Myocyte (in vitro differentiated cells): Measurements from ENCODE around the gene KRTAP4-3. TPM values are rescaled to one million over a fixed set of nuclear protein-coding genes. Genes with fewer than 3 reads are reported as not detected.
"Not testable (repeated sequence)": the region's sequence is repeated elsewhere in the genome, so short reads cannot be mapped to it uniquely, and the experiment has no call there.

Experiments used
- DNase-seq: peaks from one replicate; pipeline ENCODE4 v3.0.0-alpha.2; 2012; ENCODE audit warnings: low read depth
- polyA plus RNA-seq: library from polyadenylated mRNA; unstranded; fragments of >200 nt; gene quantifications from one replicate; pipeline ENCODE4 v1.2.1, GENCODE V29; 2012; ENCODE audit warnings: missing spikeins
- total RNA-seq: library from RNA; depleted of rRNA; stranded (reverse); fragments of >200 nt; gene quantifications from 2 replicates; pipeline ENCODE4 v1.2.3, GENCODE V29; 2014

KRTAP4-3 gene
- total RNA-seq, result not detected in 2 replicates
- polyA plus RNA-seq, result not detected

DNA sequence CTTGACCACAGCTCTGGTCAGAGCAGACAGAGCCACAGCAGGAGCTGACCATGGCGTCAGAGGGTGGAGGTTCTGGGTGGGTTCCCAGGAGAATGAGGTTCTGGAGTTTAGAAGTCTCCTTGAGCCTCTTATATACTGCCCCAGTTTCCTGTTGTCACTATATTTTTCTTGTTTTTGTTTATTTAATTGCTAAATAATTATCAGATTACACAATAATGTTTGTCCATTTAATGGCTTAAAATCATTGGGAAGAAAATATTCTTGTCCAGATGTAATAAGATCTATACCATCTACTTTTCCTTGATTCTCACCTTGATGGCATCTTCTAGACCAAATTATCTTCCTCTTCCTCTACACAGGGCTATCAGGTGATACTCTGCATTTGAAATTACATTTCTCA is at the start of gene KRTAP4-3:
TSS of gene KRTAP4-3 (minus strand) at position 101 of the 400 bp plus-strand sequence. CDS start at position 52, 49 bp downstream.
- DNase-seq, result no peak

DNA sequence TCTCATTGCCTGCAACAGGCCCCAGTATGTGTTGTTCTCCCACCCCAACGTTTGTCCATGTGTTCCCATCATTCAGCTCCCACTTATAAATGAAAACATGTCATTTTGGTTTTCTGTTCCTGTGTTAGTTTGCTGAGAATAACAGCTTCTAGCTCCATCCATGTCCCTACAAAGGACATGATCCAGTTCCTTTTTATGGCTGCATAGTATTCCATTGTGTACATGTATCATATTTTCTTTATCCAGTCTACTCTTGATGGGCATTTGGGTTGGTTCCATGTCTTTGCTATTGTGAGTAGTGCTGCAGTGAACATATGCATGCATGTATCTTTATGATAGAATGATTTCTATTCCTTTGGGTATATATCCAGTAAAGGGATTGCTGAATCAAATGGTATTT is 47.7 kb upstream of the KRTAP4-3 start:
- DNase-seq, result no peak

DNA sequence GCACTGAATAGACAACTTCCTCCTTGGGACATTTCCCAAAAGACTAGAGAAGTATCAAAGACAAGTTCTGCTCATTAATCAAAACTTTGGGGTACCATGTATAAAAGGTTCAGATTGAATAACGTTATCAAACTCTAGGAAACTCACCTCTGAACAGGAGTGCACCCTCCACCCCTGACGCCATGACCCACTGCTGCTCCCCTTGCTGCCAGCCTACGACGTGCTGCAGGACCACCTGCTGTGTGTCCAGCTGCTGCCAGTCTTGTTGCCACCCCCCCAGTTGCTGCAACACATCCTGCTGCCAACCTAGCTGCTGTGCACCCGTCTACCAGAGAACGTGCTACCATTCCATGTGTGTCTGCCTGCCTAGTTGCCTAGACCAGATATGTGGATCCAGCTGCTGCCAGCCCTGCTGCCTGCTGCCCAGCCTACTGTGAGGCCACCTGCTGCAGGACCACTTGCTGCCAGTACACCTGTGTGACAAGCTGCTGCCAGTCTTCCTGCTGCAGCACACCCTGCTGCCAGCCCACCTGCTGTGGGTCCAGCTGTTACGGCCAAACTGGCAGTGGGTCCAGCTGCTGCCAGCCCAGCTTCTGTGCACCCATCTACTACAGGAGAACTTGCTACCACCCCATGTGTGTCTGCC is 44.6 kb upstream of the KRTAP4-3 start:
- peak; percentile 31 for DNase-seq

DNA sequence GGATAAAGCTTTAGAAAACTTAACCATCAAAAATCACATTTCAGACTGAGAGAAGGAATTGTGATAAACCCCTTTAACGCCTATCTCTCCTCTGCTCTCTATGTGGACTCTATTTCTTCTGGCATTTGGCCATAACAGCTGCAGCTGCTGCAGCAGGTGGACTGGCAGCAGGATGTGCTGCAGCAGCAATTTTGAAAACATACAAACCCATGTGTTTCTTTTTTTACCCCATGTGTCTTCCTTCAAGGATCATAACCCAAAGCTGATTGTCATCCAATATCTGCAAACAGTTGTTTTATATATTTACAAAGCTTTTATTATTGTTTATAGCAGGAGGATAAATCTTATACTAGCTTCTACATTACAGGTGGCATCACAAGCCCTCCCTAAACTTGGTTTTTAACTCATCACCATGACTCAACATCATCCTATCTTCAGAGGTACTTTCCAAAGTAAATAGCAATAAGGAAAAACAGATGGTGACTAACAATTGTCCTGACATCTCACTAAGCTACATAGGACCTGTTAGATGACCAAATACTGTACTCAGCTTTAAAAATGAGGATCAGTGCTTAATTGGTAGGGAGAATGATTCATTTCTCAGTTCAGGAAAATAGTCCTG is 43.9 kb upstream of the KRTAP4-3 start:
- DNase-seq, result peak; percentile 56

DNA sequence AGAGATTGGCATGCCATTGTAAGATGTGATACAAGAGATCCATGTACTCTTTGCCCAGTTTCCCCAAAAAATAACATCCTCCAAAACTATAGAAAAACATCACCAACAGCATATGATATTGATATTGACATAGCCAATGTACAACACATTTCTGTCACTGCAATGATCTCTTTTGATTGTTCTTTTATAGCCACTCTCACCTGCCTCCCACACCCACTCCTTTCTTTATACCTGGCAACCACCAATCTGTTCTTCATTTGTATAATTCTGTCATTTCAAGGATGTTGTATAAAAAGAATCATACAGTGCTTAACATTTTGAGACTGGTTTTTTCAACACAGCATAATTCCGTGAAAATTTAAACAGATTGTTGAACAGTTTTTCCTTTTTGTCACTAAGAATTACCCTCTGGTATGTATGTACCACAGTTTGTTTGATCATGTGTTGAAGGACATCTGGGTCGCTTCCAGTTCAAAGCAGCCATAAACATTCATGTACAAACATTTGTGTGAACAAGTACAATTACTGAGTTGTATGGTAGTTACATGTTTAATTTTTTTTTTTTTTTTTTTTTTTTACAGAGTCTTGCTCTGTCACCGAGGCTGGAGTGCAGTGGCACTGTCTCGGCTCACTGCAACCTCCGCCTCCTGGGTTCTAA is 31.5 kb upstream of the KRTAP4-3 start:
- no peak for DNase-seq

DNA sequence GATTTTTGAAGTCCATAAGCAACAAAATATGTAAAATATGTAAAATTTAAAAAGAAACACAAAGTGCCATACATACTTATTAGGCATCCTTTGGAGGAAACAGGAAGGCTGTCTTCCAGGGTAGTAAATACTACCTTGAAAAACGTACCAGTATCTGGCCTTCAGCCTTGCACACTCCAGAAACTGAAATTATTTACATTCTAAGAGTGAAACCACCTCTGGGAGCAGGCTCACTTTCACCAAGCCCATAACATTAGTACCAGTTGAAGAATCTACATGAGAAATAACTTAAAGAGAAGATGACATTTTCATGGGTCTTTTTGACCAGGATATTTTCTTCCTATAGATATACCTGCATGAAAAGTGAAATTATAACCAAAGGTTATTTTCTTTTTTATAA is 28.0 kb upstream of the KRTAP4-3 start:
- DNase-seq, result no peak

DNA sequence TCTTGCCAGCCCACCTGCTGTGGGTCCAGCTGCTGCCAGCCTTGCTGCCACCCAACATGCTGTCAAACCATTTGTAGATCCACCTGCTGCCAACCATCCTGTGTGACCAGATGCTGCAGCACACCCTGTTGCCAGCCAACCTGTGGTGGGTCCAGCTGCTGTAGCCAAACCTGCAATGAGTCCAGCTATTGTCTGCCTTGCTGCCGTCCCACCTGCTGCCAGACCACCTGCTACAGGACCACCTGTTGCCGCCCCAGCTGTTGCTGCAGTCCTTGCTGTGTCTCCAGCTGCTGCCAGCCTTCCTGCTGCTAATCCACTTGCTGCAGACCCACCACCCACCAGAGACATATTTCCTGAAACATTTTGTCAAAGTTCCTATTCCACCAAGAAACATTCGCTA is 22.3 kb upstream of the KRTAP4-3 start:
- peak; percentile 22 for DNase-seq

DNA sequence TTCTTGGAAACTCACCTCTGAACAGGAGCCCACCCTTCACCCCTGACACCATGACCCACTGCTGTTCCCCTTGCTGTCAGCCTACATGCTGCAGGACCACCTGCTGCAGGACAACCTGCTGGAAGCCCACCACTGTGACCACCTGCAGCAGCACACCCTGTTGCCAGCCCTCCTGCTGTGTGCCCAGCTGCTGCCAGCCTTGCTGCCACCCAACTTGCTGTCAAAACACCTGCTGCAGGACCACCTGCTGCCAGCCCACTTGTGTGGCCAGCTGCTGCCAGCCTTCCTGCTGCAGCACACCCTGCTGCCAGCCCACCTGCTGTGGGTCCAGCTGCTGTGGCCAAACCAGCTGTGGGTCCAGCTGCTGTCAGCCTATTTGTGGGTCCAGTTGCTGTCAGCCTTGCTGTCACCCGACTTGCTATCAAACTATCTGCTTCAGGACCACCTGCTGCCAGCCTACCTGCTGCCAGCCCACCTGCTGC is 21.9 kb upstream of the KRTAP4-3 start, which contains the start of gene KRTAP9-1:
TSS of gene KRTAP9-1 (plus strand) at position 51 of the 482 bp plus-strand sequence. CDS start at position 51, 0 bp downstream.
- DNase-seq, result not testable (repeated sequence)

DNA sequence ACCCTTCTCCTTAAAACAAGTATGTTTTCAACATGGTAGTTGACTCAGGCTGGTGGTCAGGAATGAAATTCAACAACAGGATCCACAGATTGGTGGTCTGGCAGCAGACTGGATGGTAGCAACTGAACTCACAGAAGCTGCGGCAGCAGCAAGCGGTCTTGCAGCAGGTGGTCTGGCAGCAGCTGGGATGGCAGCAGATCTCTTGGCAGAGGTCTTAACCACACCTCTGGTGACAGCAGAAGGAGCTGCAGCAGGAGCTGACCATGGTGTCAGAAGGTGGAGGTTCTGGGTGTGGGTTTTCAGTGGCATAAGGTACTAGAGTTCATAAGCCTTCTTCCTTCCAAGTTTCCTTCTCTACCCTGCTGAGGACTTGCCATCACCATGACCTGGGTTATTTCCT is 18.9 kb upstream of the KRTAP4-3 start:
- DNase-seq, result peak; percentile 95

DNA sequence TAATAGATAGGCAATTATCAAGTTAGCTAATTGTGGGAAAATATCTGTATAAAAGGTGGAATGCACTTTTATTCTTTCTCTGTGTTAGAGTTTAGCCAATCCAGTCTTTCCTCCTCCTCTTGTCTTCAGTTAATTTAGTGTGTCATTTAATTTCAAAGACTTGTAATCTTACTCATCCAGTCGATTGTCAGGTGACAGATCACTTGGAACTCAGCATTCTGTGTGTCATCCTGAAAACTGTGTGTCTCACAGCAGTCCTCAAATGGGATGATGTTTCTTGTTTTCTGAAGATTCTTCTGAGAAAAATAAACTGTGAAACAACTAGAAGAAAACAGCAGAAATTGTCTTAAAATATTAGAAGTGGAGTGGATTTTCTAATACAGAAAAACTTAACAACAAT is 17.0 kb upstream of the KRTAP4-3 start:
- no peak for DNase-seq

DNA sequence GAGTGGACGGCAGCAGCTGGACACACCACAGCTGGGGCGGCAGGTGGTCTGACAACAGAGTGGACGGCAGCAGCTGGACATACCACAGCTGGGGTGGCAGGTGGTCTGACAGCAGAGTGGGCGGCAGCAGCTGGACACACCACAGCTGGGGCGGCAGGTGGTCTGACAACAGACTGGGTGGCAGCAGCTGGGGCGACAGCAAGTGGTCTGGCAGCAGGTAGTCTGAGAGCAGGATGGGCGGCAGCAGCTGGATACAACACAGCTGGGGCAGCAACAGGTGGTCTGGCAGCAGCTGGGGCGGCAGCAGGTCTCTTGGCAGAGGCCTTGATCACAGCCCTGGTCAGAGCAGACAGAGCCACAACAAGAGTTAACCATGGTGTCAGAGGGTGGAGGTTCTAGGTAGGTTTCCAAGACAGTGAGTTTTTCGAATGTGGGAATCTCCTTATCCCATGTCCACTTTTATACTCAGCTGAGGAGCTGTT is 16.5 kb upstream of the KRTAP4-3 start, which contains the start of gene KRTAP4-1:
TSS of gene KRTAP4-1 (minus strand) at position 432 of the 482 bp plus-strand sequence. CDS start at position 375, 57 bp downstream.
- DNase-seq, result peak; percentile 43

DNA sequence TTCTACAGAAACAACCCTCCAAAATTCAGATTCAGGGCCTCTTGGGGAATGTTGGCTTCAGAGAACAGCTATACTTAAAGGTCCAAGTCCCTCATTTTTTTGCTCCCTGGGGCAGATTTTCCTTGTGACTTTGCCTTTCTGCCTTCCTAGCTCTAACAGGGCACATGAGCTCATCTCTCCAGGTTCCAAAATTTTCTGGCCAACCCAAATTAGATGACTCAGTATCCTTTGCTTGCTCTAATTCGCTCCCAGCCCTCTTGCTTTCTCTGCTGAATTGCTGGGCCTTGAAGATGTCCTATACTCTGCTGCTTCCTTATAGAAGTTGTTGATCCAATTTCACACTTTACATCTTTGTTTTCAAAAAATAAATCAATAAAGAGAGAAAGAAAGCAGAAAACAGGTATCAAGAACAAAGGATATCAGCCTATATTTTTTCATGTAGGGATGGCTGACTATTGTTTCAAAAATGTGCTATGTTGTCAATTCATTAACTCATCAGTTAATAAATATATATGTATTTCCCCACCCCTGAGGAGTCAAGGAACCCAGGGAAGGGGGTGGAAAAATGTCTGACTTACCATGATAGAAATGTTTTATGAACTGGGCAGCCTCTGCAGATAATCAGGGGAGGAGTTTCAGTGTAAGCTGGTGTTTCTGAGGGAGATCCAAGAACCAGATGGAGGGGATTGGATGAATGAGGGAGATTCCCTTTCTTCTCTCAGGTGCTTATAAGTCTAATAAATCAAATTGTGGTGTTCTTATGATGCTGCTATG is 11.0 kb upstream of the KRTAP4-3 start:
- DNase-seq, result no peak

DNA sequence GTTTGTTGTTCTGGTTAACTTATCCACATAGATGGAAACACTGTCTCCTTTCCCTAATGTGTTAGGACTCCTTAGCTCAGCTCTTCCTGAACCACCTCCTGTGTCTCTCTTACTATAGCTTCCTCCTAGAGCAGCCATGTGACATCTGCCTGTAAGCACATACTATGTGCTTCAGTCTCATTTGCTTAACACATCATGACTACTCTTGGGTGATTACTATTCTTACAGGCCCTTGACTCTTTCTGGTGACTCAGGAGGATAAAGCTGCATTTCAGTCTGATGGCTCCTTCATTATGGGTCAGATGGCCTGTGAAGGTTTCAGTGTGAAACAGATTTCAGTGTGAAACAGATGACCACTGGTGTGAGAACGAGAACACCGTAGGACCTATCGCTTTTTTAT is 10.3 kb upstream of the KRTAP4-3 start:
- DNase-seq, result no peak

DNA sequence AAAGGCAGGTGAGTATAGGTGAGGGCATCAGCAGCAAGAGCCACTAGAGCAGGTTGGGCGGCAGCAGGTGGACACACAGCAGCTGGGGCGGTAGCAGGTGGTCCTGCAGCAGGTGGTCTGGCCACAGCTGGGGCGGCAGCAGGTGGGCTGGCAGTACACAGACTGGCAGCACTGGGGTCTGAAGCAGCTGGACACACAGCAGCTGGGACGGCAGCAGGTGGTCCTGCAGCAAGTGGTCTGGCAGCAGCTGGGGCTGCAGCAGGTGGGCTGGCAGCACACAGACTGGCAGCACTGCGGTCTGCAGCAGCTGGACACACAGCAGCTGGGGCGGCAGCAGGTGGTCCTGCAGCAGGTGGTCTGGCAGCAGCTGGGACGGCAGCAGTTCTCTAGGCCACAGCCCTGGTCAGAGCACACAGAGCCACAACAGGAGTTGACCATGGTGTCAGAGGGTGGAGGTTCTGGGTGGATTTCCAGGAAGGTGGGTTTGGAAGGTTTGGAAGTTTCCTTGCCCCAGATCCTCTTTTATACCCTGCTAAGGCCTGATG is 9.8 kb upstream of the KRTAP4-3 start, which contains the start of gene KRTAP4-2:
TSS of gene KRTAP4-2 (minus strand) at position 495 of the 545 bp plus-strand sequence. CDS start at position 438, 57 bp downstream.
- peak; percentile 9 for DNase-seq

DNA sequence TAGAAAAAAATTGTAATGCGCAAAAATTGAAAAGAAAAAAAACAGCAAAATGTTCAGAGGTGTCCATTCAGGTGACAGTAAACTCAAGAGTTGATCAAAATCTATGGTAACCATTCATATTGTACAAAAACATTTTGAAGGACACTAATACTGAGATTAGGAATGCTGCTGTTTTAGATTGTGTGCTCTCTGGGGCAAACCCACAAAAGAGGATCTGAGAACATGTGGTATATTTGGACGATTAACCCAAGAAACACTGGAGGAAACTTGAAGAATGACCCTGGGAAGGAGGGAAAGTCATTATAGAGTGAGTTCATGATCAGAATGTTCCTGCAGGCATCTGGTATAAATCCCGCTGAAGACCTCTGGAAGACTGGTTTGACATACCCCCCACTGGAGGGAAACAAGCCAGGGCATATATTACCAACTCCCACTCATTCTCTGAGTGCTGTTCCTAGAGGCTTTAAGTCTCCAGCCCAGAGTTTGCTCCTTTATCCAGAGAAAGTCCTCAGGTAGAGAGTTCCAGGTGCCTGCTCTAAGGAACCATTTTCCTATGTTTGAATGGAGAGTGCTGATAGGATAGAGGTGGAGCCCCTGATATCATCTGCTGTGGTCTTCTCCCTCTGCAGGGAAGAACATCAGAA is 8.8 kb upstream of the KRTAP4-3 start:
- DNase-seq, result no peak

DNA sequence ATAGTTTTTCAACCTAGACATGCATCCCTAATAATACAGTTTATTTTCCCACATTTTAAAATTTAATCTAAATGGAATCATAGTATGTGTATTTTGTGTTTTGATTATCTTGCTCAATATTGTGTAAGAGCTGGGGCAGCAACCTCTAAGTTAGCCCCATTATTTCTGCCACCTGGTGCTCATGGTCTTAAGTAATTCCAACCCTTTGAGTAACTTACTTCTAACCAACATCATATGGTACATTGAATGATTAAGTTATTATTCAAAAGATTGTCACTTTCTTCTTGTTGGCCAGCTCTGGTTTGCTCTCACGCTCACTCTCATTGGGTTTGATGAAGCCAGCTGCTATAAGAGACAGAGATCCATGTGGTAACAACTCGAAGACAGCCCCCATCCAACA is 3.9 kb upstream of the KRTAP4-3 start:
- no peak for DNase-seq

DNA sequence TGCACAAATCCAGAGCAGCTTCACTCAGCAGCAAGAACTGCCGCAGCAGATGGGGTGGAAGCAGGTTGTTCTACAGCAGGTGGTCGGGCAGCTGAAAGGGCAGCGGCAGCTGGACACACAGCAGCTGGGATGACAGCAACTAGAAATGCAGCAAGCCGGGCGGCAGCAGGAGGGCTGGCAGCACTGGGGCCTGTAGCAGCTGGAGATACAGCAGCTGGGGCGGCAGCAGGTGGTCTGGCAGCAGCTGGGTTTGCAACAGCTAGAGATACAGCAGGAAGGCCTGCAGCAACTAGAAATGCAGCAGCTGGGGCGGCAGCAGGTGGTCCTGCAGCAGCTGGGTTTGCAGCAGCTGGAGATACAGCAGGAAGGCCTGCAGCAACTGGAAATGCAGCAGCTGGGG is 460 bp downstream of the KRTAP4-3 start:
- DNase-seq, result no peak

DNA sequence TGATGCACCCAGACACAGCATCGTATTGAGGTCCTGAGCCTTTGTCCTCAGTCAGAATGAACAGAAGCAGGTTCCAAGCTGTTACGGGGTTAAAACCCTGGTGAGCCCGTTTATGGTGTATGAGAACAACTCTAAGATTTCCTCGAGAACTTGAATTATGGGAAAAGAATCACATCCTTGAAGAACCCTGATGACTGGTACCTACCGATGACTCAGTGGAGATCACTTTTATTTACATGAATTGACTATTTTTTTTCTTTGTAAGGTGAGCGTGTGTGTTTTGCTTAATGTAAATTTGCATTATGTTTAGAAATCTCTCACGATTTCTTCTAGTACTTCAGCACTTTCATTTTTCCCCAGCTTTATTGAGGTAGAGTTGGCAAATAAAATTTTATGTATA is 4.2 kb downstream of the KRTAP4-3 start:
- no peak for DNase-seq

DNA sequence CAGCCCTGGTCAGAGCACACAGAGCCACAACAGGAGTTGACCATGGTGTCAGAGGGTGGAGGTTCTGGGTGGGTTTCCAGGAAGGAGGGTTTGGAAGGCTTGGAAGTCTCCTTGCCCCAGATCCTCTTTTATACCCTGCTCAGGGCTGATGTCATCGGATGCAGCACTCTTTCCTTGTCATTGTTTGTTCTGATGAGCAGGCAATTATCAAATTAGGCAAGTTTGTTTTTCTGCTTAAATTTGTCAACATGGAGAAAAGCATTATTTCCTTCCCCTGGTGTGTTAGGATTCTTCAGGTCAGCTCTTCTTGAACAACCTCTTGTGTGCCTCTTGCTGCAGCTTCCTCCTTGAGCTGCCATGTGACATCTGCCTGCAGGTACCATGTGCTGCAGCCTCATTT is 7.4 kb downstream of the KRTAP4-3 start, which contains the start of gene KRTAP4-4:
TSS of gene KRTAP4-4 (minus strand) at position 101 of the 400 bp plus-strand sequence. CDS start at position 44, 57 bp downstream.
- no peak for DNase-seq

DNA sequence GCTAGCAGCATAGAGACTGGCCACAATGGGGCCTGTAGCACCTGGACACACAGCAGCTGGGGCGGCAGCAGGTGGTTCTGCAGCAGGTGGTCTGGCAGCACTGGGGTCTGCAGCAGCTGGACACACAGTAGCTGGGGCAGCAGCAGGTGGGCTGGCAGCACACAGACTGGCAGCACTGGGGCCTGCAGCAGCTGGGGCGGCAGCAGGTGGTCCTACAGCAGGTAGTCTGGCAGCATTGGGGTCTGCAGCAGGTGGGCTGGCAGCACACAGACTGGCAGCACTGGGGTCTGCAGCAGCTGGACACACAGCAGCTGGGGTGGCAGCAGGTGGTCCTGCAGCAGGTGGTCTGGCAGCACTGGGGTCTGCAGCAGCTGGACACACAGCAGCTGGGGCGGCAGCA is 7.8 kb downstream of the KRTAP4-3 start:
- not testable (repeated sequence) for DNase-seq
